ENCODE results near the gene PHIP.
"Not testable (repeated sequence)": the region's sequence is repeated elsewhere in the genome, so short reads cannot be mapped to it uniquely, and the experiment has no call there.

Gene PHIP
- 193 to 273 (median 237) reads per million in 4 donors for total RNA-seq

- DNase-seq: peak; percentile 86 to 94 (median 88)
Measured at GRCh38 chr6:79078075-79078969, at the start of gene PHIP. Gene PHIP (minus strand): TSS chr6:79078254. CDS start chr6:79078068, 186 bp downstream.

- DNase-seq: no peak
Measured at GRCh38 chr6:79127660-79128059, 49.6 kb upstream of the PHIP start.

GRCh38 chr6:79119217-79119616 lies 41.2 kb upstream of the PHIP start:
- DNase-seq: no peak

GRCh38 chr6:79117752-79118151 lies 39.7 kb upstream of the PHIP start:
- no peak for DNase-seq

GRCh38 chr6:79115553-79116182 lies 37.6 kb upstream of the PHIP start:
- no peak for DNase-seq

GRCh38 chr6:79111549-79111948 lies 33.5 kb upstream of the PHIP start:
- no peak for DNase-seq

GRCh38 chr6:79101164-79101563 lies 23.1 kb upstream of the PHIP start:
- no peak for DNase-seq

GRCh38 chr6:79100304-79100703 lies 22.2 kb upstream of the PHIP start:
- no peak for DNase-seq

GRCh38 chr6:79094938-79095337 lies 16.9 kb upstream of the PHIP start:
- no peak for DNase-seq

- not testable (repeated sequence) for DNase-seq
Measured at GRCh38 chr6:79091801-79092200, 13.7 kb upstream of the PHIP start.

- DNase-seq: no peak
Measured at GRCh38 chr6:79089552-79090404, 11.7 kb upstream of the PHIP start.

- no peak for DNase-seq
Measured at GRCh38 chr6:79084693-79085092, 6.6 kb upstream of the PHIP start.

- no peak for DNase-seq
Measured at GRCh38 chr6:79082304-79082703, 4.2 kb upstream of the PHIP start.

GRCh38 chr6:79081663-79082062 lies 3.6 kb upstream of the PHIP start:
- DNase-seq: no peak

- DNase-seq: no peak
Measured at GRCh38 chr6:79079561-79080041, 1.5 kb upstream of the PHIP start.

GRCh38 chr6:79077715-79078074 lies 359 bp downstream of the PHIP start:
- DNase-seq: peak in 2 of 5 donors; percentile 40 to 50

GRCh38 chr6:79076782-79077641 lies 1.0 kb downstream of the PHIP start:
- peak; percentile 65 to 86 (median 77) for DNase-seq

GRCh38 chr6:79076160-79076559 lies 1.9 kb downstream of the PHIP start:
- peak in 1 of 5 donors; percentile 25 for DNase-seq

- DNase-seq: no peak
Measured at GRCh38 chr6:79073888-79074287, 4.2 kb downstream of the PHIP start.

GRCh38 chr6:79072640-79073181 lies 5.3 kb downstream of the PHIP start:
- DNase-seq: peak in 1 of 5 donors; percentile 1

GRCh38 chr6:79071547-79071946 lies 6.5 kb downstream of the PHIP start:
- DNase-seq: peak in 1 of 5 donors; percentile 17

Measured in T-helper 1 cell (primary cell).